ENCODE data around the gene IFT22.

GRCh38 chr7:101332026-101332425 lies 10.4 kb upstream of the IFT22 start:
- TF ChIP-seq CTCF (IDR thresholded peaks at IDR 0.05; ENCODE audit: low read depth, low read length) (no peak), POLR2A (IDR thresholded peaks at IDR 0.05; ENCODE audit: extremely low read depth, insufficient read length) (no peak), MAX (IDR thresholded peaks at IDR 0.05; ENCODE audit: low read depth, low read length) (no peak), MYC (IDR thresholded peaks at IDR 0.05; ENCODE audit: low read depth, low read length) (no peak)
